ENCODE measurements around the gene SPSB3.

Gene SPSB3

DNA sequence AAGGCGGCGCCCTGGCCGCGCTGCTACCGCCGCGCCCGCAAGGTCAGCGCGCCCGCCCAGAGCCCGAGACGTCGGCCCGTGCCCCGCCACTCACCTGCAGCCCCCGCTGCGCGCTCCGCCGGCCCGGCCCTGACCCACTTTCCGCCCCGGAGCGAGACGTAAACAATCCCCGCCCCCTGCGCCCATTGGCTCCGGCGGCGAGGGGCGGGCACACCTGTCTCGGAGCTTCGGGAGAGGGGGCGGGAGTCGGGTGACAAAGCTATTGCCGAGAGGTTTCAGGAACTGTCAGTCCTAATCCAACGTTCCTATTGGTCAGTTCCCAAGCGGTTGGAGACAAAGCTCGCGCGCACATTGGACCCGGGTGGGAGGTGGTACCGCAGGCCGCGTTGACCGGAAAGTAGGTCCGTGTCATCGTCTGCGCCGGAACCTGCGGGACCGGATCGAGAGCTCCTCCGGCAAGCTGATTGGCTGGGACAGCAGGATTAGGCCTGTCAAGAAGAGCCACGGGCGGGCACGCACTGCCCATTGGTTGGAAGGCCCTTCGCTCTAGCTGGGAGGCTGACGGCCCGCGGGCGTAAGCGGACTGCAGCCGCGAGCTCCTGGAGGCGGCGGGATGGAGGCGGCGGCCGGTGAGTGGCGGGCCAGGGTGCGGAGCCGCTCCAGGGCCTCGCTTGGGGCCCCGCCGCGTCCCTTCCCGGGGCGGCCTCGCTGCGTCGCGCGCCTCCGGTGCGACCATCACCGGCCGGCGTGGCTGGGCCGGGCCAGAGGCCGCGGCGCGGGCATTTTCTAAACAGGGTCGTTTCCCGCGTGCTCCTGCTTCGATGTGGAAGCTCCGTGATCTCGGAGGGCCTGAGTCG, at the start of gene SPSB3, which contains the start of gene NUBP2:
Gene SPSB3 (minus strand): TSS at position 164 of the 857 bp plus-strand sequence. CDS start 1,088 bp downstream, outside the sequence.
Gene NUBP2 (plus strand): TSS at position 553 of the 857 bp plus-strand sequence. CDS start 61 bp downstream, at position 614.
- peak; percentile 92 to 94 for DNase-seq

- no peak for DNase-seq
Measured at GRCh38 chr16:1831186-1832075, 49.1 kb upstream of the SPSB3 start.

- no peak for DNase-seq
Measured at GRCh38 chr16:1830213-1830612, 47.8 kb upstream of the SPSB3 start.

- DNase-seq: no peak
Measured at GRCh38 chr16:1828645-1829410, 46.5 kb upstream of the SPSB3 start.

GRCh38 chr16:1826691-1827573, 44.6 kb upstream of the SPSB3 start, which contains the start of the genes FAHD1 and HAGH:
FAHD1 (plus strand) TSS chr16:1827206; CDS start chr16:1827239, 33 bp downstream.
HAGH (minus strand) TSS chr16:1826825; CDS start chr16:1826787, 38 bp downstream.
- peak; percentile 86 for DNase-seq

- DNase-seq: peak; percentile 52 to 54
Measured at GRCh38 chr16:1825864-1826690, 43.7 kb upstream of the SPSB3 start.

DNA sequence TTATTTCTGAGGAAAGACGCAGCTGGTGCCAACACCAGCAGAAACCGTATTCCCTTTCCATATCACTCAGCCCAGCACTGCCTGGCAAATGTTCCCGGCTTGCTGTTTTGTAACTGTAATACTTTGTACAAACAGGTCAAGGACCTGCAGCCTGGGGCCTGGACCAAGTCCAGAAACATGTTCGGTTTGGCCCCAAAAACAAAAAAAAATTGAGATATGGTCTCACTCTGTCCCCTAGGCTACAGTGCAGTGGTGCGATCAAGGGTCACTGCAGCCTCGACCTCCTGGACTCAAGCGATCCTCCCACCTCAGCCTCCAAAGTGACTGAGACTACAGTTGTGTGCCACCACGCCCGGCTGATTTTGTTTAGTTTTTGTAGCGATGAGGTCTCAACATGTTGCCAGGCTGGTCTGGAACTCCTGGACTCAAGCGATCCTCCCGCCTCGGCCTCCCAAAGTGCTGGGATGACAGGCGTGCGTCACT, 43.1 kb upstream of the SPSB3 start:
- DNase-seq: no peak

DNA sequence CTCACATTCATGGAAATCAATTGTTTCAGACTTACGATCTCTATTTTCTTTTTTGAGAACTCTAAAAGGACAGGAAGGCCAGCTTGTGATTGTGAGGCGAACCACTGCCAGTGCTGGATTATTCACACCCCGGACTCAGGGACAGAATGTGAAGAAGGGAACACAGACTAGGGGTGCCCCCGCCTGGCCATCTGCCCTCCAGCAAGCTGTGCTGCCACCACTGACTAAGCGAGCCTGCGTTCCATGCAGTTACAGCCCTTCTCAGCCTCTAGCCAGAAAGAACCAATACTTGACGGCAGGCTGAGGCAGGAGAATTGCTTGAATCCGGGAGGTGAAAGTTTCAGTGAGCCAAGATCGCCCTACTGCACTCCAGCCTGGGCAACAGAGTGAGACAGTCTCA, 41.5 kb upstream of the SPSB3 start:
- no peak for DNase-seq

- no peak for DNase-seq
Measured at GRCh38 chr16:1822801-1823200, 40.4 kb upstream of the SPSB3 start.

DNA sequence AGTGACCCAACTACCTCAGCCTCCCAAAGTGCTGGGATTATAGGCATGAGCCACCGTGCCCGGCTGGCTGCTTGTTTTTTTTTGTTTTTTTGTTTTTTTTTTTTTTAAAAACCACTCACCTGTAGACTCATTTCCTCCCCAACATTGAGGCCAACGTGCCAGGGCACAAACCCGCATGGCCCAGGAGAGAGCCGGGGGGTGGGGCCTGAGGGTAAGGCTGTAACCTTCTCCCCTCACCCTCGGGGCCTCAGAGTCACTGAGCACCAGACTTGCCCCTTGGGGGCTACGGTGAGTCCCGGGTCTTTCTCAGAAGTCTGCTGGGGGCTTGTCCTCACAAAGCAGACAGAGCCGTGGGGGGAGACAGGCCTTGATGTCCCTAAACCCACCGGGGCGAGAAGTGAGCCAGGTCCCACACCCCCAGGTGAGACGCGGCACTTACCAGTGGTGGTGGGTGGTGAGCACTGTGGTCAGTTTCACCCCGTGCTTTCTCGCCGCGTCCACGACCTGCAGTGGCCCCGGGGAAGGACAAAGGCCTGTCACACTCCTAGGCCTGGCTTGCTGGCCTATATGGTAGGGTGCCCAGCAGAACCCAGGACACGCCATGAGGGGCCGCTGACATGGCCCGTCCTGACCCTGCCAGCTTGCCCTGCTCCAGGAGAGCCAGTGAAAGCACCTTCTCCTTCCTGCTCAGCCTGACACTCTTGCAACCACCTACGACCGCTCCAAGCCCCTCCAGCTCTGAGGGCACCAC, 39.7 kb upstream of the SPSB3 start:
- DNase-seq: no peak

- no peak for DNase-seq
Measured at GRCh38 chr16:1820946-1821290, 38.5 kb upstream of the SPSB3 start.

DNA sequence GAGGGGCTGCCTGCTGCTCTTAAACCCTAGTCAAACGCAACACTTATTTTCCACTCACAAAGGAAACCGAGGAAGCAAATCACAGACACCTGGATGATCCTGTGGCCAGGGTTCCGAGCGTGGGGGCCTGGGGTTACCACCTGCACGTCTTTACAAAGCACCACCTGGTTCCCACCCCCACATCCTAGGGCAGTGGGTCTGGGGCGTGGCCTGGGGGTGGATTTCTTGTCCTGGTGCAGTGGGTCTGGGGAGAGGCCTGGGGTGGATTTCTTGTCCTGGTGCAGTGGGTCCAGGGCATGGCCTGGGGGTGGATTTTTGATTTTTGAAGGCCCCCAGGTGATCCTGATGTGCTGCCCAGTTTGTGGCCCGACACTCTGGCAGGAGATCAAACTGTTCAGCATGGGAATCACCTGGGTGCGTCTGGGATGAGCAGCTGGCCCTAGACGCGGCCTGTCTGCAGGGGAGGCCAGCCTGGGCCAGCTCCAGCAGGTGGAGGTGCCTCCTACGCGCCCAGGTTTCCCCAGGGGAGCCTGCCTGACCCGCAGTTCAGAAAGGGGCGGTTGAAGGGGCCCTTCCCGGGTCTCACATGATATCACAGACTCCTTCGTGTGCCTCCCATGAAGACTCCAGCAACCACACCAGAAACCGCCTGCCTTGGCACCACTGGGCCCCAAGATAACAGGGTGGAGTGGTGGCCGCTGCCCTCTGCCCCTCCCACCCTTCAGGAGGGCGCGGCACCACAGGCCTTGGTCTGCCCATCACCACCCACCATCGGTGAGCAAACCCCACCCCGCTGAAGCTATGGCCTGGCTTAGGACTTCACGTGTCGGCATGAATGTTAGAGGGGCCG, 38.0 kb upstream of the SPSB3 start:
- no peak for DNase-seq

GRCh38 chr16:1819611-1820010, 37.2 kb upstream of the SPSB3 start:
- no peak for DNase-seq

DNA sequence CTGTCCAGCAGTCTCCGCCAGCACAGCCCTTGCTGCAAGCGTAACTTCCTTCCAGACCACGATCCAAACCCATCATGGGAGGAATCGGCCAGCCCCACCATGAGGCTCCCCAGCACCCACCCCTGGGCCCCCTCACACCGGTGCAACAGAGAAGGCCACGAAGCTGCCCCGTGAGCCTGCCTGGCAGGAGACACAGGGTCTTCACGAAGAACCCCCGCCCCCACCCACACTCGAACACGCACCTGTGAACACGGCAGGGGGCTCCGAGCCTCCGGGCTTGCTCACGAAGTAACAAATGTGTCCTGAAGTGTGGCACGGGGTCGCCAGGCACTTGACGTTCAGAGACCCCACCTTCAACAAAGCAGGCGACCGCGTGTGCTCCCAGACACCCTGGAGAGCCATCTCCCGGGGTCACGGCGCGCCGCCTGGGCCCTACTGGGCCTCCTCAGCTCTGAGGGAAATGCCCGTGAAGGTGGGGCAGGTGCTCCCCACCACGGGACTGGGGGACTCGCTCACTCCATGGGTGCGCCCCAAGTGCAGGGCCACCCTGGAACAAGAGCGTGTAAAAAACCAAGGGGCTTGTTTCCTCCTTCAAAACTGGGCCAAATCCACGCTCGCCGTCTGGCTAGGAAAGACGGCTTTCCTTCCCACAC, 36.6 kb upstream of the SPSB3 start:
- no peak for DNase-seq

- DNase-seq: no peak
Measured at GRCh38 chr16:1818204-1818872, 36.0 kb upstream of the SPSB3 start.

DNA sequence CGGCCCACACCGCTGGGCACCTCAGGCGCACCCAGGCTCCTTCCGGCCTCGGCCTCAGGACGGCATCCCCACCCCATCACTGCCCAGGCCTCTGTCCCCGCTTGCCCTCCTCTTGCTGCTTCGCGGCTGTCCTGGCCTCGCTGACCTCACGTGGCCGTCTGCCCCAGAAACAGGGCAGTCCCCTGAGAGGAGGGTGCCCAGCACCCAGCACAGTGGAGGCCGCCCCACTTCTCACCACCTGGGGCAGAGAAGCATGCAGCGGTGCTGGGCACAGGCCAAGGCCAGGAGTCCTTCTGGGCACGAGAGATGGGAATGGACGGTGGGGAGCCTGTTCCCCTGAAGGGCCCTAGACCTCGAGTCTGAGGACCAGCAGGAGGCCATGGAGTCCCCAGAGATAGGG, 35.3 kb upstream of the SPSB3 start:
- DNase-seq: no peak

DNA sequence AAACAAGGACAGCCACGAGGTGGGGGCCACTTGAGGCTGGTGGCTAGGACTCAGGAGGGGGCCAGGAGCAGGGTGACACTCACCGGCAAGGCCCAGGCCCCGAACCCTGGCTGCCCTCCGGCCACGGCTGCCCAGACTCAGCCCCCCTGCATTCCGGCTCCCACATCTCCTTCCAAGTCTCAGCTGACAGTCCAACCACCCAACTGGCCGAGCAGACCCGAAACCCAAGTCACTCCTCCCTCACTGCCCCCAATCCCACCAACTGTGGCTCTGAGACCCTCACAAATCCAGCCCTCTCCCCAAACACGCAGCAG, 34.9 kb upstream of the SPSB3 start:
- no peak for DNase-seq

Data from stimulated activated CD4-positive, alpha-beta T cell treated with anti-CD3 and anti-CD28 coated beads, Interleukin-2, amount 100 ng/mL, for 48 hours (primary cell).